OCI-LY3 (cell line): ENCODE data around the gene CMSS1.

ENCODE experiments used
- CTCF ChIP-seq: fragments of 200-600, 300-600 bp; sonication (generic); IDR thresholded peaks from 2 replicates; pipeline ENCODE4 v1.5.1; 2014; ENCODE audit warnings: antibody characterized with exemption, low read length, low read depth
- EZH2phosphoT487 ChIP-seq: fragments of 200-600 bp; shearing (Covaris generic); IDR thresholded peaks from 2 replicates; pipeline ENCODE4 v1.6.1; 2018; ENCODE audit warnings: antibody characterized with exemption, mixed run types, low read depth

GRCh38 chr3:99892332-99892731, 74.7 kb downstream of the CMSS1 start:
- TF ChIP-seq CTCF, result no peak
- TF ChIP-seq EZH2phosphoT487, result no peak
